GM12874 (cell line): Measurements from ENCODE around the gene EPHA10.

ENCODE experiments used
- CTCF ChIP-seq: IDR thresholded peaks from 2 replicates; pipeline ENCODE4 v1.5.1; 2011; ENCODE audit warnings: low read depth, mild to moderate bottlenecking, control low read depth, low read length, moderate library complexity; ENCODE audit not compliant: insufficient read depth

Gene EPHA10

DNA sequence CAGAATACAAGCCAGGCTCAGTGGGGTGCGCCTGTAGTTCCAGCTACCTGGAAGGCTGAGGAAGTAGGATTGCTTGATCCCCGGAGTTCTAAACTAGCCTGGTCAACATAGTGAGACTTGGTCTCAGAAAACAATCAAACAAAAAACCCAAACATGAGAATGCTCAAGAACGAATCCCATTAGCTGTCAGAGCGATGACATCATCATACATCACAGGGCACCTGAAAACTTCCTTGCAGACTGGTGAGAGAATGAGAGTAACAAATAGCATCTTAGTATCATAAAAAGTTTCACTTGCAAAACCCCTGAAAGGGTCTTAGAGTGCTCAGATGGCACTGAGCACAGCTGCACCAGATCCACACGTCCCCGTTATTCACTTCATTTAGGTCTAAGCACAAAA is 93.7 kb downstream of the EPHA10 start:
- TF ChIP-seq CTCF: no peak

DNA sequence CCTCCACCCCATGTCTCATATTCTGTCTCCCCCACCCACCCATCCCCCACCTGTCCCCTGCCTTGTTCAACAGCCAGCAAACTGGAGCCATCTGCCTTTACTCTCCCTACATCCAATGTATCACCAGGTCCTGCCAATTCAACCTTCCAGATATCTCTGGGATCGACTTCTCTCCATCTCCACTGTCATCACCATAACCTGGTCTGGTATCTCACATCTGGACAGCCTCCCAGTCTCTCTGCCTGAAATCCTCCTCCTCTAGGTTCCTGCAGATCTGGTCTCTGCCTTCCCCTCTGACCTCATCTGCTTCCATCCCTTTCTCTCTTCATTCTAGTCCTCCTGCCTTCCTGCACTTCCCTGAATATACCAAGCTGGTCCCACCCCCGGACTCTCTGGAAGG is 94.8 kb downstream of the EPHA10 start:
- no peak for TF ChIP-seq CTCF

DNA sequence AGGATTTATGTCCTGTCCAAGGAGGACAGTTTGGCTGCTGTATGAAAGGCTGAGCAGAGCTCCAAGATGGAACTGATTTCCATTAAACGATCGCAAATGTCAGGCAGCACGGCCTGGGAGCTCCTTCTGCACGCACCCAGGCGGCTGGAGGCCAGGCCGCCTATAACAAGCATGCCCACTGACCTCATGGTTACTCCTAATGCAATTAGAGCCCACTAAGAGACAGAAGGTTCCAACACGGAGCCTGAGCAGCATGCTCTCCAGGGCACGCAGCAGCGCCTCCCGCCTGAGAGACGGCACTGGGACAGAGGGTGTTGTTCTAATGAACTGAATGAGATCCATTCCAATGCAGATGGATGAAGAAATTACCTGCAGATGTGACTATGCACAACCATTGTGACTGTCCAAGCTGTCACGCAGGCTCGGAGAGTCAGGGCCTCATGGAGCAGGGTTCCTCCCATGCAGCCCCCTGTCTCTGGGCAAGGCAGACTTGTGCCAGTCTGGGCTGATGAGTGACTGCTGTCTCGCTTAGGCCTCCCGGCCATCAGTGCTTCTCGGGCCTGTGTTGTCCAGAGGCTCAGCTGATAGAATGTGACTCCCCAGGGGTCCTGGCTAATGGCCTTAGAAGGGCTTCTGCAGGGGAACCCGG is 97.8 kb downstream of the EPHA10 start:
- no peak for TF ChIP-seq CTCF

- TF ChIP-seq CTCF: no peak
Observed at GRCh38 chr1:37666241-37666867, 98.6 kb downstream of the EPHA10 start.
